Keratinocyte (primary cell): ENCODE results near the gene DIO1. TPM values are rescaled to one million over a fixed set of nuclear protein-coding genes. Genes with fewer than 3 reads are reported as not detected.

Source experiments
- DNase-seq: peaks from one replicate; pipeline ENCODE4 v3.0.0-alpha.2; 2011; ENCODE audit warnings: low read depth, missing footprints, low spot score
- FAIRE-seq: peaks from 2 replicates; lab custom pipeline; 2011; peaks lifted over from hg19 to GRCh38; lab: Jason Lieb, UNC
- H2AFZ ChIP-seq: 2 replicates; pipeline ENCODE4 v1.6.0; 2012; ENCODE audit warnings: low read length, control low read depth, inconsistent platforms; ENCODE audit not compliant: control insufficient read depth
- H3K27ac ChIP-seq: 2 replicates; pipeline ENCODE4 v1.5.1; 2011; ENCODE audit warnings: low read length; ENCODE audit not compliant: control insufficient read depth, insufficient read depth
- H3K27me3 ChIP-seq: 3 replicates; pipeline ENCODE4 v1.6.0; 2011; ENCODE audit warnings: low read length; ENCODE audit not compliant: control insufficient read depth, insufficient read depth; ENCODE audit errors: extremely low read depth
- H3K36me3 ChIP-seq, 2 experiments: 2 replicates in 1 of 2; 3 replicates in 1 of 2; pipeline ENCODE4 v1.5.1; 2011; ENCODE audit warnings: low read length in 2 of 2, mild to moderate bottlenecking in 1 of 2; ENCODE audit not compliant: control insufficient read depth in 2 of 2, insufficient read depth in 2 of 2; ENCODE audit errors: extremely low read depth in 1 of 2
- H3K4me1 ChIP-seq: 3 replicates; pipeline ENCODE4 v1.5.1; 2011; ENCODE audit warnings: low read length; ENCODE audit not compliant: control insufficient read depth, insufficient read depth; ENCODE audit errors: extremely low read depth
- H3K4me2 ChIP-seq: 3 replicates; pipeline ENCODE4 v1.6.0; 2011; ENCODE audit warnings: low read depth, low read length; ENCODE audit not compliant: control insufficient read depth, insufficient read depth; ENCODE audit errors: extremely low read depth
- H3K4me3 ChIP-seq, 3 experiments: fragments of 200-600 bp in 1 of 3; sonication (generic) in 1 of 3; 2 replicates in 2 of 3; 3 replicates in 1 of 3; pipeline ENCODE4 v1.5.1; 2011 to 2016; ENCODE audit warnings: low read length in 3 of 3, mild to moderate bottlenecking in 3 of 3, control low read depth in 2 of 3, inconsistent platforms in 1 of 3, low read depth in 1 of 3, mixed read lengths in 1 of 3, mixed run types in 1 of 3, moderate library complexity in 1 of 3; ENCODE audit not compliant: control insufficient read depth in 2 of 3, insufficient read depth in 2 of 3; ENCODE audit errors: extremely low read depth in 1 of 3
- H3K79me2 ChIP-seq: 2 replicates; pipeline ENCODE4 v1.6.0; 2012; ENCODE audit warnings: low read length; ENCODE audit not compliant: control insufficient read depth, insufficient read depth
- H3K9ac ChIP-seq: 3 replicates; pipeline ENCODE4 v1.6.0; 2011; ENCODE audit warnings: low read length; ENCODE audit not compliant: control insufficient read depth, insufficient read depth; ENCODE audit errors: extremely low read depth
- H3K9me1 ChIP-seq: 3 replicates; pipeline ENCODE4 v1.6.0; 2011; ENCODE audit warnings: low read length; ENCODE audit not compliant: control insufficient read depth, insufficient read depth; ENCODE audit errors: extremely low read depth
- H3K9me3 ChIP-seq: 2 replicates; pipeline ENCODE4 v1.5.1; 2012; ENCODE audit warnings: low read depth, low read length; ENCODE audit not compliant: control insufficient read depth
- H4K20me1 ChIP-seq: 3 replicates; pipeline ENCODE4 v1.6.0; 2011; ENCODE audit warnings: low read length; ENCODE audit not compliant: control insufficient read depth, insufficient read depth; ENCODE audit errors: extremely low read depth
- CTCF ChIP-seq, 3 experiments: IDR thresholded peaks in 1 of 3; conservative IDR thresholded peaks in 1 of 3; optimal IDR thresholded peaks in 1 of 3; 2 replicates in 2 of 3; 3 replicates in 1 of 3; pipeline versions ENCODE3 to v1.5.1; 2011; ENCODE audit warnings: low read length in 3 of 3, mild to moderate bottlenecking in 3 of 3, moderate library complexity in 2 of 3, control low read depth in 1 of 3, inconsistent platforms in 1 of 3; ENCODE audit not compliant: insufficient read depth in 2 of 3; ENCODE audit errors: extremely low read depth in 1 of 3
- EZH2 ChIP-seq: IDR thresholded peaks from one replicate; pipeline ENCODE4 v1.6.1; 2012; ENCODE audit warnings: inconsistent platforms, mild to moderate bottlenecking, low read length, moderate library complexity
- dilution Hi-C: fragments of 300-500 bp; cut with MboI; formaldehyde crosslinking; loops from one replicate; pipeline ENCODE4 v1.7.0; 2020; ENCODE audit warnings: low sequenced_read_pairs; ENCODE audit not compliant: extremely low pct_ligation_motif_present
- polyA plus RNA-seq, 5 experiments: library from polyadenylated mRNA; depleted of rRNA in 3 of 5; stranded (reverse) in 3 of 5; stranded (forward) in 1 of 5; unstranded in 1 of 5; fragments of >200 nt; gene quantifications; 1 replicate in 1 of 5; 2 replicates in 3 of 5; 3 replicates in 1 of 5; pipeline versions ENCODE4 v1.2.1 to v1.2.3, GENCODE V29; 2011 to 2012; ENCODE audit warnings: missing spikeins in 2 of 5, low read depth in 1 of 5, low replicate concordance in 1 of 5

Gene DIO1
- polyA plus RNA-seq, 1 donor (not counting 4 experiments of a cell fraction or from before 2014, with no cell fraction given) = not detected

- Histone ChIP-seq H4K20me1 (no peaks in the 10 kb centered on the region), H3K9me1 (no peaks in the 10 kb centered on the region), H2AFZ (peak overlapping the region; percentile 8), H3K27me3 (no peaks in the 10 kb centered on the region), H3K79me2 (peaks cover 23% of the 10 kb centered on the region), H3K4me2 (peak overlapping the region; percentile 71), H3K27ac (peak overlapping the region; percentile 79), H3K9me3 (no peaks in the 10 kb centered on the region), H3K36me3 (peaks cover 20 to 35% of the 10 kb centered on the region in 2 experiments), H3K4me3 (peak overlapping the region in 1 of 3 experiments; percentile 36), H3K4me1 (peaks cover 21% of the 10 kb centered on the region), H3K9ac (no peak overlapping the region)
- dilution Hi-C loops = no loop called here
- no peak for TF ChIP-seq EZH2
- TF ChIP-seq CTCF (optimal IDR thresholded peaks at IDR 0.05 in 1 of 3, IDR thresholded peaks at IDR 0.05 in 1 of 3, conservative IDR thresholded peaks at IDR 0.05 in 1 of 3; ENCODE audit: extremely low read depth in 1 of 3, insufficient read depth in 2 of 3, low read length in 3 of 3) = no peak
- peak; percentile 72 for FAIRE-seq
- DNase-seq = no peak
Observed at GRCh38 chr1:53956308-53957168, 62.6 kb downstream of the DIO1 start.

- peak overlapping the region; percentile 71 for H3K4me2 ChIP-seq
- peak overlapping the region in 1 of 3 experiments; percentile 36 for H3K4me3 ChIP-seq
- peak overlapping the region; percentile 79 for H3K27ac ChIP-seq
- H4K20me1 ChIP-seq = no peaks in the 10 kb centered on the region
- H3K4me1 ChIP-seq = peaks cover 21% of the 10 kb centered on the region
- H3K9me1 ChIP-seq = no peaks in the 10 kb centered on the region
- peaks cover 19 to 32% of the 10 kb centered on the region in 2 experiments for H3K36me3 ChIP-seq
- H3K9me3 ChIP-seq = no peaks in the 10 kb centered on the region
- no peaks in the 10 kb centered on the region for H3K27me3 ChIP-seq
- dilution Hi-C loops = no loop called here
- FAIRE-seq = peak; percentile 83
- peak overlapping the region; percentile 0 for H3K9ac ChIP-seq
- TF ChIP-seq CTCF (optimal IDR thresholded peaks at IDR 0.05 in 1 of 3, IDR thresholded peaks at IDR 0.05 in 1 of 3, conservative IDR thresholded peaks at IDR 0.05 in 1 of 3; ENCODE audit: extremely low read depth in 1 of 3, insufficient read depth in 2 of 3, low read length in 3 of 3) (no peak), EZH2 (no peak)
- H3K79me2 ChIP-seq = peaks cover 16% of the 10 kb centered on the region
- H2AFZ ChIP-seq = peak overlapping the region; percentile 8
- DNase-seq = no peak
Observed at GRCh38 chr1:53957194-53957818, 63.3 kb downstream of the DIO1 start.
